Mesodermal cell (in vitro differentiated cells): ENCODE data around the gene UGT1A5.

Source experiments
- H3K27ac ChIP-seq: 2 replicates; pipeline ENCODE4 v1.7.0; 2013; ENCODE audit warnings: mild to moderate bottlenecking, low read depth, low read length, moderate library complexity; ENCODE audit not compliant: severe bottlenecking
- H3K36me3 ChIP-seq: 2 replicates; pipeline ENCODE4 v1.7.1; 2013; ENCODE audit warnings: mild to moderate bottlenecking, low read length, moderate library complexity; ENCODE audit not compliant: control insufficient read depth, insufficient read depth
- H3K4me1 ChIP-seq: one replicate; pipeline ENCODE4 v1.7.1; 2013; ENCODE audit warnings: mild to moderate bottlenecking, low read length; ENCODE audit not compliant: insufficient read depth, control insufficient read depth, poor library complexity, severe bottlenecking
- H3K4me3 ChIP-seq: 2 replicates; pipeline ENCODE4 v1.7.0; 2013; ENCODE audit warnings: low read length, control low read depth, mild to moderate bottlenecking; ENCODE audit not compliant: insufficient read depth, poor library complexity, severe bottlenecking; ENCODE audit errors: extremely low read depth
- H3K9me3 ChIP-seq: 2 replicates; pipeline ENCODE4 v1.7.1; 2013; ENCODE audit warnings: mild to moderate bottlenecking, low read length, moderate library complexity; ENCODE audit not compliant: control insufficient read depth
- WGBS, 2 experiments: methylation state at CpG; one replicate each; pipeline ENCODE4 v1.1.5; 2013; ENCODE audit warnings: missing lambda C conversion rate in 2 of 2; ENCODE audit not compliant: insufficient coverage in 2 of 2; 5-methylcytosine and 5-hydroxymethylcytosine counted together

UGT1A5 gene

DNA sequence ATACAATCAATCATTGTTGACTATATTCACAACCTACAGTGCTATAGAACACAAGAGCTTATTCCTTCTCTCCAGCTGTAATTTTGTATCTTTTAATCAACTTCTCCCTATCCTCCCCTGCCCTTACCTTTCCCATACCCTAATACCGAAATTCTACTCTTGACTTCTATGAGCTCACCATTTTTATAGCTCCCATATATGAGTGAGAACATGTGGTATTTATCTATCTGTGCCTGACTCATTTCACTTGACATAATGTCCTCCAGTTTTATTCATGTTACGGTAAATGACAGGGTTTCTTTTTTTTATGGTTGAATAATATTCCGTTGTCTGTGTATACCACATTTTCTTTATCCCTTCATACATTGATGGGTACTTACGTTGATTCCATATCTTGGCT is 68.1 kb downstream of the UGT1A5 start:
- Histone ChIP-seq H3K4me3 (no peak overlapping the region), H3K36me3 (no peaks in the 10 kb centered on the region), H3K4me1 (no peaks in the 10 kb centered on the region), H3K9me3 (peaks cover 4% of the 10 kb centered on the region), H3K27ac (no peak overlapping the region)
- WGBS, 2 experiments = no CpG with 5 or more reads among the region's 4 CpGs

- H3K4me1 ChIP-seq = no peaks in the 10 kb centered on the region
- 91 to 94% methylated on average over 4 to 6 of the region's 7 CpGs for WGBS, 2 experiments
- no peaks in the 10 kb centered on the region for H3K9me3 ChIP-seq
- no peak overlapping the region for H3K27ac ChIP-seq
- no peaks in the 10 kb centered on the region for H3K36me3 ChIP-seq
- no peak overlapping the region for H3K4me3 ChIP-seq
Observed at GRCh38 chr2:233789554-233789953, 76.8 kb downstream of the UGT1A5 start.

DNA sequence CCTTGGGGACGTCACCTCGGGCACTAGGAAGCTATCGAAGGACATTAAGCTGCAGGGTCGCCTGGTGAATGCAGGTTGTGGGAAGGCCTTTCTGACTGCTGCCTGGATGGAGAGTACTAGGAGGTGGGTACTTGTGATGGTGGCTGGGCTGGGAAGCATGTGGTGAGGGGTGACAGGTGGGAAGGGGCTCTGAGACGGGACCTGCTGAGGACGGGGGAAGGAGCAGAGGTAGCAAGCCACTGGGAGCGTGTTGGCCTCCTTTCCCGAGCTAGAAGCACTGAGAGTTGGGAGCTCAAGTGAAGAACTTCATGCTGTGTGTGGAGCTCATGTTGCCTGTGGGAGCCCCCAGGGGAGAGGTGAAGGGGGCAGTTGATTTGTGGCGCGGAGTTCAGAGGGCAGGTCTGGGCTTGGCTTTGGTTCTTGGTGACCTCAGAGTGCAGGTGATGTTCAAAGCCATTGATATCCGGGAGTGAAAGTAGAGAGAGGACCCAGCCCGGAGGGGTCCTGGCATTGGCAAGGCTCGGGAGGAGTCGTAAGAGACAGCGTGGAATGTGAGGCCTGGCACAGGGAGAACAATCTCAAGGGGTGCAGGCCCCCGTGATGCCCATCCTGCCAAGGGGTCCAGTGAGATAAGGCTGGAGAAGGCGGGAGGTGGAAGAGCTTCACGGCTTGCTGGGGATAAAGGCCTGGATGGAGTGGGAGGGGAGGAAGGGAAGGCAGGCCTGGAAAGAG is 78.6 kb downstream of the UGT1A5 start:
- 93 to 94% methylated on average over 12 to 18 of the region's 18 CpGs for WGBS, 2 experiments
- H3K9me3 ChIP-seq = no peaks in the 10 kb centered on the region
- H3K4me3 ChIP-seq = no peak overlapping the region
- H3K27ac ChIP-seq = no peak overlapping the region
- no peaks in the 10 kb centered on the region for H3K36me3 ChIP-seq
- no peaks in the 10 kb centered on the region for H3K4me1 ChIP-seq

DNA sequence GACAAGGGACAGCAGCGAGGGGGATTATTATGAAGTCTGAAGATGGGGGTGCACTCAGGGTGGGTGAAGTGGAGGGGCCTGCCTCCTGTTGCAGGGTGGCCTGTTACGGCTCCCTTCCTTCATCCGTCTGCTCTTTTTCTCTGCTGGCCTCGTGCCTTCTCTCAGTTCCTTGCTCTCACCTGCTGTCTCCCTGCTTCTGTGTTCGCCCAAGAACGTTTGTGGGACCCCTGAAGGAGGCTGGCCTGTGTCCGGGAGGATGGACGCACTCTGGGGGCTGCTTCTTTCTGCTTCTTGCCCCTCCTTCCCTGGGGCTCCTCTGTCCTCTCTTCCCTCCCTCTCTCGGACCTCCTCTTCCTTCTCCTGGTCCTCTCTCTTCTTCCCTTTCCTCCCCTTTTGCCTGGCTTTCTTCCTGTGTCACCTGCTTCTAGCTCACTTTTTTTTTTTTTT is 79.2 kb downstream of the UGT1A5 start:
- WGBS, 2 experiments = 82 to 92% methylated on average over 9 of the region's 9 CpGs
- Histone ChIP-seq H3K4me1 (no peaks in the 10 kb centered on the region), H3K27ac (no peak overlapping the region), H3K4me3 (no peak overlapping the region), H3K36me3 (no peaks in the 10 kb centered on the region), H3K9me3 (no peaks in the 10 kb centered on the region)

- H3K27ac ChIP-seq = no peak overlapping the region
- H3K9me3 ChIP-seq = no peaks in the 10 kb centered on the region
- no peaks in the 10 kb centered on the region for H3K36me3 ChIP-seq
- no peak overlapping the region for H3K4me3 ChIP-seq
- WGBS, 2 experiments = 87 to 99% methylated on average over 7 of the region's 7 CpGs
- no peaks in the 10 kb centered on the region for H3K4me1 ChIP-seq
Observed at GRCh38 chr2:233792720-233793119, 80.0 kb downstream of the UGT1A5 start.

DNA sequence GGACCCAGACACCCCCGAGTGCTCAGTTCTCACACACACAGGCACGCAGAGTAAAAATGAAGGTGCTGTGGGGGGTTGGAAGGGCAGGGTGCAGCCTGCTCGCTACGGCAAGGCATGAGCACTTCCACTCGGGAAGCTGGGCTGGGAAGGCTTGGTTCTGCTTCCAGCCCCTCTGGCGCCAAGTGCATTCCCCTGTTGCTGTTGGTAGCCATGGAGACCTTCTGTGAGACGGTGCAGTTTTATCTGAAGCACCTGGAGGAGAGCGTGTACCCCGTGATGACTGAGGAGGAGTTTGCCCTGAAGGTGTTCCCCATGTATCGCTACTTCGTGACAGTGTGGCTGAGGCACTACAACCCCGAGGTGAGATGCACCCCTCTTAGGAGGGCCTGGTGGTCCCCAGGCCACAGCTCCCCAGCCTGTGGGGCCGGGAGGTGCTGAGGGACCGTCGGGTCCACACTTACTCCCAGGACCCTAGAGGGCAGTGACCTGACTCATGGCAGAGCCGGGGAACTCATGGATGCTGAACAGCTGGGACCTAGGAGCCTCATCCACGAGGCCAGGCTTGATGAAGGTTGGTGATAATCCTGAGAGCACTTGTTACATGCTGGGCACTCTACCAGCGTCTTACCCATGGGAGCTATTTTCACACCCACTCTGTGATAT is 80.9 kb downstream of the UGT1A5 start:
- no peak overlapping the region for H3K27ac ChIP-seq
- WGBS, 2 experiments = 90 to 93% methylated on average over 14 to 16 of the region's 18 CpGs
- no peak overlapping the region for H3K4me3 ChIP-seq
- H3K4me1 ChIP-seq = no peaks in the 10 kb centered on the region
- H3K36me3 ChIP-seq = no peaks in the 10 kb centered on the region
- H3K9me3 ChIP-seq = no peaks in the 10 kb centered on the region

- 90% methylated on average over 13 to 16 of the region's 17 CpGs for WGBS, 2 experiments
- Histone ChIP-seq H3K4me1 (no peaks in the 10 kb centered on the region), H3K27ac (no peak overlapping the region), H3K4me3 (no peak overlapping the region), H3K9me3 (no peaks in the 10 kb centered on the region), H3K36me3 (no peaks in the 10 kb centered on the region)
Observed at GRCh38 chr2:233794128-233794658, 81.5 kb downstream of the UGT1A5 start.

DNA sequence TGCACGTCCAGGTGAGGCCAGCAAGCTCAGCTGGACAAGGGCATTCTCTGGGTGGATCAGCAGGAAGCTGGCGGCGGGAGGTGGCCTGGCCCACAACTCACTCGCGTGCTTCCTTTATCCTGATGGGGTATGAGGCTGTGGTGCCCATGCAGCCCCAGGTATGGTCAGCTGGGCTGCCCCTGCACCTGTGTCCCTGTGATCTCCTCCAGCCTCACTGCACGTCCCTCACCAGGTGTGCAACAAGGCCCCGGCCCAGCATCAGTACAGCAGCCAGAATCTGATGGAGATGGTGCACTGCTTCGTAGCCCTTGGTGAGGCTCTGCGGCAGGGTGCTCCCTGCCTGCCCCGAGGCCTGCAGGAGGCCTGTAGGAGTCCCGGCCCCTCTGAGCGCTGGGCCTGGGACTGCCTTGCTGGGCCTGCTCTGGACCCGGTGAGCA is 83.0 kb downstream of the UGT1A5 start:
- 91 to 96% methylated on average over 13 of the region's 13 CpGs for WGBS, 2 experiments
- H3K36me3 ChIP-seq = no peaks in the 10 kb centered on the region

DNA sequence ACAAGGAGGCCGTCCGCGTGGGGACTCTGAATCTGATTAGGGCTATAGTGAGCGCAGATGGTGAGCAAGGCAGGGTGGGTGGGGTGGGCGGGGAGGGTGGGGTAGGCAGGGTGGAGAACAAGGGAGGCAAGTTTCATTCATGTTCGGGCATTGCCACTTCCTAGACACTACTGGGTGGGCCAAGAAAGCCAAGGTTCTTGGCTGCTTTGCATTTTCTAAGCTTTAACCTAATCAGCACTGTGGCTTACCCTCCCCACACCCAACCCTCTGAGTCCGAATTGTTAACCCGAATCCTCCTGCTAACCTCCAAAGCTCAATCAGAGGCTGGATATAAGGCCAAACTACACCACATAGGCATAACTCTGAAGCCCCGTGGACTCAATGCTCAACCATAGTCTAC is 83.5 kb downstream of the UGT1A5 start:
- WGBS, 2 experiments = 90 to 100% methylated on average over 4 to 5 of the region's 9 CpGs
- H3K4me1 ChIP-seq = no peaks in the 10 kb centered on the region
- H3K4me3 ChIP-seq = no peak overlapping the region
- no peaks in the 10 kb centered on the region for H3K9me3 ChIP-seq
- no peaks in the 10 kb centered on the region for H3K36me3 ChIP-seq
- H3K27ac ChIP-seq = no peak overlapping the region

More for the DNA sequence above, 83.0 kb downstream of the UGT1A5 start:
- no peak overlapping the region for H3K27ac ChIP-seq
- H3K9me3 ChIP-seq = no peaks in the 10 kb centered on the region
- no peak overlapping the region for H3K4me3 ChIP-seq
- no peaks in the 10 kb centered on the region for H3K4me1 ChIP-seq

- 76 to 91% methylated on average over 14 of the region's 14 CpGs for WGBS, 2 experiments
Observed at GRCh38 chr2:233798335-233799086, 85.8 kb downstream of the UGT1A5 start.

More at GRCh38 chr2:233798335-233799086, 85.8 kb downstream of the UGT1A5 start:
- no peak overlapping the region for H3K27ac ChIP-seq
- H3K36me3 ChIP-seq = no peaks in the 10 kb centered on the region
- no peak overlapping the region for H3K4me3 ChIP-seq
- no peaks in the 10 kb centered on the region for H3K4me1 ChIP-seq
- no peaks in the 10 kb centered on the region for H3K9me3 ChIP-seq
